ENCODE results near the gene STH. TPM values are rescaled to one million over a fixed set of nuclear protein-coding genes. Genes with fewer than 3 reads are reported as not detected.
"Not testable (repeated sequence)": the region's sequence is repeated elsewhere in the genome, so short reads cannot be mapped to it uniquely, and the experiment has no call there.

Gene STH, protein sequence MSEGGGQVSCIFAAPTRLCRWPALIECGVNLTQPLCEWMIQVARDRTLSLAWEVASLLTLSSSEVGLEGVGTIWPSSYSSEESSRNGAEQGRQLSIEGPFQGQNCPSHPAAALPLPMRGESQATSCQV
- total RNA-seq, result not detected

DNA sequence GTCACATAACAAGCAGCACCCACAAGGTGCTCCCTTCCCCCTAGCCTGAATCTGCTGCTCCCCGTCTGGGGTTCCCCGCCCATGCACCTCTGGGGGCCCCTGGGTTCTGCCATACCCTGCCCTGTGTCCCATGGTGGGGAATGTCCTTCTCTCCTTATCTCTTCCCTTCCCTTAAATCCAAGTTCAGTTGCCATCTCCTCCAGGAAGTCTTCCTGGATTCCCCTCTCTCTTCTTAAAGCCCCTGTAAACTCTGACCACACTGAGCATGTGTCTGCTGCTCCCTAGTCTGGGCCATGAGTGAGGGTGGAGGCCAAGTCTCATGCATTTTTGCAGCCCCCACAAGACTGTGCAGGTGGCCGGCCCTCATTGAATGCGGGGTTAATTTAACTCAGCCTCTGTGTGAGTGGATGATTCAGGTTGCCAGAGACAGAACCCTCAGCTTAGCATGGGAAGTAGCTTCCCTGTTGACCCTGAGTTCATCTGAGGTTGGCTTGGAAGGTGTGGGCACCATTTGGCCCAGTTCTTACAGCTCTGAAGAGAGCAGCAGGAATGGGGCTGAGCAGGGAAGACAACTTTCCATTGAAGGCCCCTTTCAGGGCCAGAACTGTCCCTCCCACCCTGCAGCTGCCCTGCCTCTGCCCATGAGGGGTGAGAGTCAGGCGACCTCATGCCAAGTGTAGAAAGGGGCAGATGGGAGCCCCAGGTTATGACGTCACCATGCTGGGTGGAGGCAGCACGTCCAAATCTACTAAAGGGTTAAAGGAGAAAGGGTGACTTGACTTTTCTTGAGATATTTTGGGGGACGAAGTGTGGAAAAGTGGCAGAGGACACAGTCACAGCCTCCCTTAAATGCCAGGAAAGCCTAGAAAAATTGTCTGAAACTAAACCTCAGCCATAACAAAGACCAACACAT, at the start of gene STH:
TSS of gene STH (plus strand) at position 264 of the 913 bp plus-strand sequence. CDS start at position 294, 30 bp downstream.
- no peak within 1 kb of the TSS for H3K4me3 ChIP-seq (ENCODE audit: low read length)
- no peaks in the 10 kb centered on the region for H3K9me3 ChIP-seq (ENCODE audit: low read depth, low read length)
- no peaks in the 10 kb centered on the region for H3K4me1 ChIP-seq (ENCODE audit: insufficient read depth, low read length)
- H3K27me3 ChIP-seq (ENCODE audit: insufficient read depth, low read length), result no peaks in the 10 kb centered on the region

DNA sequence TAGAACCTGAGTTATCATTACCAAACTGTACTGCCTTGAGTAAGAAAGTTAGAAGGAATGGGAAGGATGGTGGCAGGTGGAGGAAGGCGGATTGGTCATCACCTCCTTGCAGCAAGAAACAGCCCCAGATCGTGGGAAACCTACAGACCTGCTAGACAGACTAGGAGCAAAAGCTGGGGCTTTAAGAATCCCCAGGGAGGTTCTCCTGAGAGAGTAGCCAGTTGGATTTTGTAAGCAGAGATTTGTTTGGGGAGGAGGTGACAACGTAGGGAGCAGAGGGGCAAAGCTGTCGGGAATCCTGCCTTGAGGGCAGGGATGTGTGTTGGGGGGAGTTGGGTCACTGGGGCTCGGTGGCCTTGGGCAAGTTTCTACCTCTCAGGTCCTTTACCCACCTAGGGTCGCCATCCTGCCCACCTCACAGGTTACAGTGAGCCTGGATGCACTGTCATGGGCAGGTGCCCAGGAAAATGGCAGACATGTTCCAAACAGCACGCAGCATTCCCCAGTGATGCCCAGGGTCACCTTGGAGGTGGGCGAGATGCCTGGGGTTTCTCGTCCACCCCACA, 49.2 kb upstream of the STH start:
- Histone ChIP-seq H3K4me3 (ENCODE audit: low read length) (no peak overlapping the region), H3K4me1 (ENCODE audit: insufficient read depth, low read length) (peaks cover 7% of the 10 kb centered on the region)

DNA sequence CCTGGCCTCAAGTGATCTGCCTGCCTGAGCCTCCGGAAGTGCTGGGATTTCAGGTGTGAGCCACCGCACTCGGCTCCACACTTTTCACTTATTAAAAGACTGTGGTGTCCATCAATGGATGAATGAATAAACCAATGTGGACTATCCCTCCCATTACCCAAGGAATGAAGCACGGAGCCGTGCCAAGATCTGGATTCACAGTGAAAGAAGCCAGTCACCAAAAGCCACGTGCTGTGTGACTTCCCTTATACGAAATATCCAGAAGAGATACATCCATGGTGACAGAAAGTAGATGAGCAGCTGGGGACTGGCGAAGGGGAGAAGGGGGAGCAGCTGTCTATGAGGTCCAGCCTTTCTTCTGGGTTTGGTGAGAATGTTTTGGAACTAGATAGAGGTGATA, 48.2 kb upstream of the STH start:
- H3K4me3 ChIP-seq (ENCODE audit: low read length), result no peak overlapping the region
- H3K27me3 ChIP-seq (ENCODE audit: insufficient read depth, low read length), result peaks cover 26% of the 10 kb centered on the region
- peaks cover 7% of the 10 kb centered on the region for H3K4me1 ChIP-seq (ENCODE audit: insufficient read depth, low read length)
- no peaks in the 10 kb centered on the region for H3K9me3 ChIP-seq (ENCODE audit: low read depth, low read length)

More for the DNA sequence above, 49.2 kb upstream of the STH start:
- H3K27me3 ChIP-seq (ENCODE audit: insufficient read depth, low read length), result peaks cover 26% of the 10 kb centered on the region
- no peaks in the 10 kb centered on the region for H3K9me3 ChIP-seq (ENCODE audit: low read depth, low read length)

- Histone ChIP-seq H3K4me1 (ENCODE audit: insufficient read depth, low read length) (peaks cover 7% of the 10 kb centered on the region), H3K27me3 (ENCODE audit: insufficient read depth, low read length) (peaks cover 26% of the 10 kb centered on the region), H3K9me3 (ENCODE audit: low read depth, low read length) (no peaks in the 10 kb centered on the region), H3K4me3 (ENCODE audit: low read length) (no peak overlapping the region)
Measured at GRCh38 chr17:45951403-45951802, 47.6 kb upstream of the STH start.

DNA sequence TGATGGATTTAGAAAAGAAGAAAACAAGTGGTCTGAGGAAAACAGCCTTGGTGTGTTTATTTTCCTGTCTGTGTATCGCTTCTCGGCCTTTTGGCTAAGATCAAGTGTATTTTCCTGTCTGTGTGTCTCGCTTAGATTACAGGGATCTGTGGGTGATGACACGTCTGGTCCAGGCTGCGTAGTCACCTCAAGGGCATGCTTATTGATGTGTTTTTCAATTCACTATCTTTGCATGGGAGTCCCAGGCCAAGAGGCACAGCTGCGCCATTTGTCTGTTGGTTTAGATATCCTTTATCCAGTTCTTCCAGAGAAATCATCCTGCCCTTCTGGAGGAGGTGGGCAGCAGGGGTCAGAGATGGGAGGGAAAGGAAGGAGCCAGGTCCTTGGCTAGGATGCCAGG, 47.1 kb upstream of the STH start:
- Histone ChIP-seq H3K9me3 (ENCODE audit: low read depth, low read length) (no peaks in the 10 kb centered on the region), H3K27me3 (ENCODE audit: insufficient read depth, low read length) (peaks cover 26% of the 10 kb centered on the region), H3K4me3 (ENCODE audit: low read length) (no peak overlapping the region), H3K4me1 (ENCODE audit: insufficient read depth, low read length) (peaks cover 7% of the 10 kb centered on the region)

DNA sequence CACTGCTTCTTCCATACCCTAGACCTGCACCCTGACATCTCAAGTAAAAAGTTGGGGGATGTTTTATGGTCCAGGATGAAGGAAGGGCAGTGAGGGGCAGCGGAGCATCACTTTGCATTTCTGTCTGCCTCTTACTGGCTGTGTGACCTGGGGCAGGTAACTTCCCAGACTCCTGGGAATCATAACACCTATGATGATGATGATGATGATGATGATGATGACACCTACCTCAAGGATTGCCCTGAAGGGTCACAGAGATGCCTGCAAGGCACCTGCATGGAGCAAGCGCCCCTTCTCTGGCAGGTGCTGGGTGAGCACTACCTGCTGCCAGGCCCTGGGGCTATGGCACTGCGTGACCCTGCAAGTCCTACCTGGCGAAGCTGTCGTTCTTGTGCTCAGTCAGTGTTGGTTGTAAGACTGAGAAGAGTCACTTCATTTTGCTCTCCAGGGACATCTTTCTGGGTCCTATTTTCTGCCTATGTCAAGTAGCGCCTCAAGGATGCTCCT, 46.2 kb upstream of the STH start:
- no peaks in the 10 kb centered on the region for H3K9me3 ChIP-seq (ENCODE audit: low read depth, low read length)
- H3K4me3 ChIP-seq (ENCODE audit: low read length), result no peak overlapping the region
- H3K27me3 ChIP-seq (ENCODE audit: insufficient read depth, low read length), result peaks cover 26% of the 10 kb centered on the region

GRCh38 chr17:45953561-45953960, 45.5 kb upstream of the STH start:
- Histone ChIP-seq H3K4me1 (ENCODE audit: insufficient read depth, low read length) (peaks cover 7% of the 10 kb centered on the region), H3K27me3 (ENCODE audit: insufficient read depth, low read length) (peaks cover 24% of the 10 kb centered on the region)

More for the DNA sequence above, 46.2 kb upstream of the STH start:
- H3K4me1 ChIP-seq (ENCODE audit: insufficient read depth, low read length), result peaks cover 7% of the 10 kb centered on the region

GRCh38 chr17:45954914-45955313, 44.1 kb upstream of the STH start:
- peaks cover 10% of the 10 kb centered on the region for H3K27me3 ChIP-seq (ENCODE audit: insufficient read depth, low read length)
- H3K9me3 ChIP-seq (ENCODE audit: low read depth, low read length), result no peaks in the 10 kb centered on the region
- no peak overlapping the region for H3K4me3 ChIP-seq (ENCODE audit: low read length)
- H3K4me1 ChIP-seq (ENCODE audit: insufficient read depth, low read length), result no peaks in the 10 kb centered on the region

More at GRCh38 chr17:45953561-45953960, 45.5 kb upstream of the STH start:
- Histone ChIP-seq H3K4me3 (ENCODE audit: low read length) (no peak overlapping the region), H3K9me3 (ENCODE audit: low read depth, low read length) (no peaks in the 10 kb centered on the region)

- no peak overlapping the region for H3K4me3 ChIP-seq (ENCODE audit: low read length)
- H3K9me3 ChIP-seq (ENCODE audit: low read depth, low read length), result no peaks in the 10 kb centered on the region
- H3K27me3 ChIP-seq (ENCODE audit: insufficient read depth, low read length), result peaks cover 6% of the 10 kb centered on the region
- no peaks in the 10 kb centered on the region for H3K4me1 ChIP-seq (ENCODE audit: insufficient read depth, low read length)
Measured at GRCh38 chr17:45955326-45955725, 43.7 kb upstream of the STH start.

GRCh38 chr17:45956090-45956489, 43.0 kb upstream of the STH start:
- Histone ChIP-seq H3K4me1 (ENCODE audit: insufficient read depth, low read length) (no peaks in the 10 kb centered on the region), H3K4me3 (ENCODE audit: low read length) (no peak overlapping the region), H3K9me3 (ENCODE audit: low read depth, low read length) (no peaks in the 10 kb centered on the region), H3K27me3 (ENCODE audit: insufficient read depth, low read length) (peaks cover under 1% of the 10 kb centered on the region)

GRCh38 chr17:45956746-45957145, 42.3 kb upstream of the STH start:
- H3K9me3 ChIP-seq (ENCODE audit: low read depth, low read length); H3K4me3 ChIP-seq (ENCODE audit: low read length); H3K27me3 ChIP-seq (ENCODE audit: insufficient read depth, low read length); H3K4me1 ChIP-seq (ENCODE audit: insufficient read depth, low read length): not testable (repeated sequence)

GRCh38 chr17:45958307-45958706, 40.7 kb upstream of the STH start:
- H3K4me3 ChIP-seq (ENCODE audit: low read length), result no peak overlapping the region
- no peaks in the 10 kb centered on the region for H3K9me3 ChIP-seq (ENCODE audit: low read depth, low read length)
- no peaks in the 10 kb centered on the region for H3K27me3 ChIP-seq (ENCODE audit: insufficient read depth, low read length)
- no peaks in the 10 kb centered on the region for H3K4me1 ChIP-seq (ENCODE audit: insufficient read depth, low read length)

DNA sequence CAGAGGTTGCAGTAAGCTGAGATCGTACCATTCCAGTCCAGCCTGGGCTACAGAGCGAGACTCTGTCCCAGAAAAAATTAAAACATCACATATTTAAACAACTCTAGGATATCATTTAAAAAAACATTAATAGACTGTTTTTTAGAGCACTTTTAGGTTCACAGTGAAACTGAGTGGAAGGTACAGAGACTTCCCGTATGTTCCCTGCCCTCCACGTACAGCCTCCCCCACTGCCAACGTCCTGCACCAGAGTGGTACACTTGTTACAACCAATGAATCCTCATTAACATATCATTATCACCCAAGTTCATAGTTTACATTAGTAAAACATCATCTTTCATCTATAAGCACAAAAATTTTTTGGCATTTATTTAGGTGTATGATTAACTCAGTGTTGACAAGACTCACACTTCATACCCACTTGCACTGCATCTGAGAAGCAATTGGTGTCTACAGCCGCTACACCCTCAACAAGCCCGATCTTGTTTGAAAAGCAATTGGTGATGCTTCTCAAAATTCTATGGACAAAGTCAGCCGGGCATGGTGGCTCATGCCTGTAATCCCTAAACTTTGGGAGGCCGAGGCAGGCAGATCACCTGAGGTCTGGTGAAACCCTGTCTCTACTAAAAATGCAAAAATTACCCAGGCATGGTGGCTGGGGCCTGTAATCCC, 39.9 kb upstream of the STH start:
- no peak overlapping the region for H3K4me3 ChIP-seq (ENCODE audit: low read length)
- no peaks in the 10 kb centered on the region for H3K9me3 ChIP-seq (ENCODE audit: low read depth, low read length)
- no peaks in the 10 kb centered on the region for H3K4me1 ChIP-seq (ENCODE audit: insufficient read depth, low read length)
- H3K27me3 ChIP-seq (ENCODE audit: insufficient read depth, low read length), result no peaks in the 10 kb centered on the region

DNA sequence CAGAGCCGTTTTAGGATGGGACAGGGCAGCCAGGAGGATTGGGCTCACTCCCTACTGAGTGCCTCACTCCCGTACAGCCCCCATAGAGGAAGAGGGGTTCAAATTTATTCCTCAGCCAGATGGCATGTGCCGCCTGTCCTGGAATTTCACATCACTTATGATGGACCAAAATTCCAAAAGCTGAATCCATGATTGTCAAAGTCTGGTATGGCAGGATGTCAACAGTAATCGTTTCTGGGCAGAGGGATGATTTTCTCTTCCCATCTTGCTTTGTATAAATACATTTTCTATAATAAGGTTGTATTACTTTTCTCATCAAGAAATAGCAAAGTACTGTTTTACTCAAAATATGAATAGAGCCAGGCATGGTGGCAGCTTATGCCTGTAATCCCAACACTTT, 38.7 kb upstream of the STH start:
- no peaks in the 10 kb centered on the region for H3K27me3 ChIP-seq (ENCODE audit: insufficient read depth, low read length)
- no peaks in the 10 kb centered on the region for H3K4me1 ChIP-seq (ENCODE audit: insufficient read depth, low read length)
- no peaks in the 10 kb centered on the region for H3K9me3 ChIP-seq (ENCODE audit: low read depth, low read length)
- H3K4me3 ChIP-seq (ENCODE audit: low read length), result no peak overlapping the region

DNA sequence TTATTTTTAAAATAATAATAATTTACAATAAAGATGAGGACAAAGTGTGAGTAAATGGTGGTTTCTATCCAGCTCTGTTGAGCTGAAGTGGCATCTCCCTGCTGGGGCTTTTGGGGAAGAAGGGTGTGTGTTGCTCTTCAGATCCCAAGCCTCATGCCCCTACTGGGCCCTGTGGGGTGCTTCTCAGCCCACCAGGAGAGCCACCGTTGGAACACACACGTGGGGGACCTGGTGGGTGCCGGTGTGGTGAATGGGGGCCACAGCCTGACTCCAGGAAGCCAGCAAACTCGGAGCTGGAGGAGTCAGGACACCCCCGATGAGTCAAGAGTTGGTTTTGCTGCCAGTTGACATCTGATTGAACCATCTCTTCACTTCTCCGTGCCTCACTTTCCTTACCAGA, 37.8 kb upstream of the STH start:
- Histone ChIP-seq H3K4me1 (ENCODE audit: insufficient read depth, low read length) (no peaks in the 10 kb centered on the region), H3K4me3 (ENCODE audit: low read length) (no peak overlapping the region), H3K27me3 (ENCODE audit: insufficient read depth, low read length) (no peaks in the 10 kb centered on the region), H3K9me3 (ENCODE audit: low read depth, low read length) (no peaks in the 10 kb centered on the region)

All from mononuclear cell (primary cell).